IMR-90 (cell line): ENCODE results near the gene DLGAP4. TPM values are rescaled to one million over a fixed set of nuclear protein-coding genes. Genes with fewer than 3 reads are reported as not detected.

Experiments
- ATAC-seq: fragments of 200-7000 bp; cut with Tn5 transposase; 2 replicates; pipeline ENCODE4 v1.9.1; 2020; ENCODE audit warnings: low read depth, mild to moderate bottlenecking, moderate library complexity
- BruUV-seq: library from RNA; stranded (reverse); fragments of 400-500 nt; replicated peaks from 2 replicates; lab custom pipeline; 2021; lab: Mats Ljungman, UMichigan
- CTCF ChIA-PET: fragments of 300-600 bp; formaldehyde crosslinking; extraction: SDS; loops from one replicate; lab custom pipeline; 2021; ENCODE audit warnings: antibody characterized with exemption; lab: Yijun Ruan, JAX
- POLR2A ChIA-PET: fragments of 300-600 bp; sonication (Branson Sonifier 250); formaldehyde crosslinking; loops from one replicate; lab custom pipeline; 2022; ENCODE audit warnings: antibody characterized with exemption; ENCODE audit not compliant: unreplicated experiment; lab: Charles Lee
- DNase-seq: peaks from one replicate; pipeline ENCODE4 v3.0.0; 2013
- H2AFZ ChIP-seq: replicated peaks from 2 replicates; pipeline ENCODE3; 2013; ENCODE audit warnings: low read length, mild to moderate bottlenecking; ENCODE audit not compliant: poor library complexity
- H2AK5ac ChIP-seq: 2 replicates; pipeline ENCODE4 v1.6.1; 2013; ENCODE audit warnings: low read depth, low read length, inconsistent platforms
- H2AK9ac ChIP-seq: replicated peaks from 2 replicates; pipeline ENCODE3; 2013; ENCODE audit warnings: mild to moderate bottlenecking, low read depth, low read length, moderate library complexity; ENCODE audit not compliant: poor library complexity
- H2BK120ac ChIP-seq: 2 replicates; pipeline ENCODE4 v1.6.1; 2013; ENCODE audit warnings: low read depth, low read length, inconsistent platforms
- H2BK15ac ChIP-seq: 3 replicates; pipeline ENCODE4 v1.6.1; 2013; ENCODE audit warnings: low read depth, low read length, inconsistent platforms
- H2BK20ac ChIP-seq: 2 replicates; pipeline ENCODE4 v1.6.1; 2013; ENCODE audit warnings: low read depth, mild to moderate bottlenecking, inconsistent platforms, low read length, moderate library complexity
- H2BK5ac ChIP-seq: 2 replicates; pipeline ENCODE4 v1.6.1; 2013; ENCODE audit warnings: mild to moderate bottlenecking, low read depth, low read length, inconsistent platforms; ENCODE audit not compliant: poor library complexity, severe bottlenecking
- H3K14ac ChIP-seq: replicated peaks from 2 replicates; pipeline ENCODE4 v1.6.1; 2013; ENCODE audit warnings: low read depth, low read length, inconsistent platforms
- H3K18ac ChIP-seq: 2 replicates; pipeline ENCODE4 v1.6.1; 2013; ENCODE audit warnings: low read depth, low read length, control low read depth
- H3K23ac ChIP-seq: 2 replicates; pipeline ENCODE4 v1.6.1; 2013; ENCODE audit warnings: low read depth, low read length, inconsistent platforms
- H3K27ac ChIP-seq: 2 replicates; pipeline ENCODE4 v1.5.1; 2013; ENCODE audit warnings: mild to moderate bottlenecking, control low read depth, low read length; ENCODE audit not compliant: insufficient read depth
- H3K27me3 ChIP-seq: 2 replicates; pipeline ENCODE4 v1.6.1; 2013; ENCODE audit warnings: low read length; ENCODE audit not compliant: control insufficient read depth, insufficient read depth
- H3K36me3 ChIP-seq: 2 replicates; pipeline ENCODE4 v1.6.1; 2013; ENCODE audit warnings: low read length, mixed read lengths; ENCODE audit not compliant: control insufficient read depth, insufficient read depth
- H3K4ac ChIP-seq: 2 replicates; pipeline ENCODE4 v1.6.1; 2013; ENCODE audit warnings: low read depth, low read length, inconsistent platforms
- H3K4me1 ChIP-seq: 2 replicates; pipeline ENCODE4 v1.6.1; 2013; ENCODE audit warnings: low read length, mixed read lengths; ENCODE audit not compliant: control insufficient read depth, insufficient read depth
- H3K4me2 ChIP-seq: 2 replicates; pipeline ENCODE4 v1.6.1; 2013; ENCODE audit warnings: low read depth, mild to moderate bottlenecking, control low read depth, low read length, moderate library complexity
- H3K4me3 ChIP-seq: 2 replicates; pipeline ENCODE4 v1.5.1; 2013; ENCODE audit warnings: low read depth, mild to moderate bottlenecking, control low read depth, low read length, moderate library complexity; ENCODE audit not compliant: insufficient read depth
- H3K56ac ChIP-seq: 2 replicates; pipeline ENCODE4 v1.6.1; 2013; ENCODE audit warnings: low read length, inconsistent platforms; ENCODE audit not compliant: insufficient read depth; ENCODE audit errors: extremely low read depth
- H3K79me1 ChIP-seq, 2 experiments: 2 replicates each; pipeline ENCODE4 v1.6.1; 2013; ENCODE audit warnings: low read length in 2 of 2, inconsistent platforms in 1 of 2, low read depth in 1 of 2
- H3K9ac ChIP-seq: 2 replicates; pipeline ENCODE4 v1.6.1; 2013; ENCODE audit warnings: low read depth, low read length, control low read depth
- H3K9me1 ChIP-seq: 2 replicates; pipeline ENCODE4 v1.6.1; 2013; ENCODE audit warnings: low read length, inconsistent platforms; ENCODE audit not compliant: insufficient read depth
- H3K9me3 ChIP-seq: 2 replicates; pipeline ENCODE4 v1.6.1; 2013; ENCODE audit warnings: low read length; ENCODE audit not compliant: control insufficient read depth, insufficient read depth
- H4K20me1 ChIP-seq: 2 replicates; pipeline ENCODE4 v1.6.1; 2013; ENCODE audit warnings: low read length, inconsistent platforms; ENCODE audit not compliant: insufficient read depth
- H4K5ac ChIP-seq: 2 replicates; pipeline ENCODE4 v1.6.1; 2013; ENCODE audit warnings: mild to moderate bottlenecking, low read depth, low read length, control low read depth
- H4K8ac ChIP-seq, 2 experiments: 2 replicates each; pipeline ENCODE4 v1.6.1; 2013; ENCODE audit warnings: low read depth in 2 of 2, low read length in 2 of 2, control low read depth in 1 of 2, inconsistent platforms in 1 of 2
- H4K91ac ChIP-seq: 2 replicates; pipeline ENCODE4 v1.6.1; 2013; ENCODE audit warnings: low read depth, low read length, inconsistent platforms; ENCODE audit not compliant: insufficient read depth
- BHLHE40 ChIP-seq: fragments of 150-350 bp; IDR thresholded peaks from 2 replicates; pipeline ENCODE4 v1.6.1; 2016; ENCODE audit warnings: mild to moderate bottlenecking, low read depth, low read length
- CEBPB ChIP-seq: IDR thresholded peaks from 2 replicates; pipeline ENCODE4 v1.6.1; 2012; ENCODE audit warnings: low read depth, low read length, improper control_type of control experiment
- CHD1 ChIP-seq: IDR thresholded peaks from 2 replicates; pipeline ENCODE4 v1.6.1; 2012; ENCODE audit warnings: low read depth, low read length, improper control_type of control experiment
- FOS ChIP-seq: fragments of 150-350 bp; IDR thresholded peaks from 2 replicates; pipeline ENCODE4 v1.6.1; 2016; ENCODE audit warnings: low read depth, low read length
- MAFK ChIP-seq: IDR thresholded peaks from 2 replicates; pipeline ENCODE4 v1.6.1; 2012; ENCODE audit warnings: low read depth, low read length, improper control_type of control experiment
- MAZ ChIP-seq: IDR thresholded peaks from 2 replicates; pipeline ENCODE4 v1.6.1; 2012; ENCODE audit warnings: low read depth, mild to moderate bottlenecking, low read length, improper control_type of control experiment, moderate library complexity, borderline replicate concordance
- MXI1 ChIP-seq: IDR thresholded peaks from 2 replicates; pipeline ENCODE4 v1.6.1; 2012; ENCODE audit warnings: low read depth, mild to moderate bottlenecking, low read length, moderate library complexity, borderline replicate concordance
- NFE2L2 ChIP-seq: fragments of 150-350 bp; IDR thresholded peaks from 2 replicates; pipeline ENCODE4 v1.6.1; 2016; ENCODE audit warnings: low read depth, mild to moderate bottlenecking, low read length
- POLR2A ChIP-seq: IDR thresholded peaks from 2 replicates; pipeline ENCODE4 v1.6.1; 2012; ENCODE audit warnings: mild to moderate bottlenecking, low read depth, low read length
- RAD21 ChIP-seq: IDR thresholded peaks from 2 replicates; pipeline ENCODE4 v1.6.1; 2012; ENCODE audit warnings: low read length, improper control_type of control experiment
- RCOR1 ChIP-seq: IDR thresholded peaks from 2 replicates; pipeline ENCODE4 v1.6.1; 2012; ENCODE audit warnings: mild to moderate bottlenecking, low read length, improper control_type of control experiment; ENCODE audit not compliant: insufficient replicate concordance
- RFX5 ChIP-seq: IDR thresholded peaks from 2 replicates; pipeline ENCODE4 v1.8.0; 2012; ENCODE audit warnings: low read depth, mild to moderate bottlenecking, low read length, moderate library complexity
- SMC3 ChIP-seq: fragments of 150-350 bp; IDR thresholded peaks from 2 replicates; pipeline ENCODE4 v1.6.1; 2016; ENCODE audit warnings: low read depth, mild to moderate bottlenecking, antibody characterized with exemption, low read length, moderate library complexity
- WGBS, 2 experiments: methylation state at CpG; one replicate each; pipeline versions ENCODE4 v1.1.5 to v1.1.7; 2013; ENCODE audit warnings: missing lambda C conversion rate in 2 of 2; ENCODE audit not compliant: insufficient read length in 1 of 2; ENCODE audit errors: extremely low coverage in 2 of 2; 5-methylcytosine and 5-hydroxymethylcytosine counted together
- dilution Hi-C: fragments of 300-500 bp; cut with HindIII; formaldehyde crosslinking; loops from one replicate; pipeline ENCODE4 v1.14.3; 2018; ENCODE audit warnings: low sequenced_read_pairs; ENCODE audit not compliant: unreplicated experiment
- in situ Hi-C: fragments of 300-500 bp; cut with MboI; formaldehyde crosslinking; loops from 3 replicates; pipeline ENCODE4 v1.14.3; 2019; ENCODE audit warnings: low sequenced_read_pairs, inconsistent platforms, mixed read lengths
- intact Hi-C: fragments of 100-400 bp; cut with micrococcal nuclease; formaldehyde crosslinking; loops from 2 replicates; pipeline ENCODE4 v1.10.0; 2022
- polyA plus RNA-seq, 3 experiments: library from polyadenylated mRNA; depleted of rRNA; stranded (reverse); fragments of >200 nt; gene quantifications; 2 replicates each; pipeline ENCODE4 v1.2.3, GENCODE V29; 2012; ENCODE audit warnings: low replicate concordance in 1 of 3
- total RNA-seq: library from RNA; depleted of rRNA; stranded (reverse); fragments of >200 nt; gene quantifications from 2 replicates; pipeline ENCODE4 v1.2.3, GENCODE V29; 2012
- TF ChIP-seq, protein P1 (sequence below): fragments of 150-350 bp; IDR thresholded peaks from 2 replicates; pipeline ENCODE4 v1.6.1; 2017; ENCODE audit warnings: mild to moderate bottlenecking, antibody characterized with exemption, low read length, low read depth
- TF ChIP-seq, protein P2 (sequence below): conservative IDR thresholded peaks from 2 replicates; pipeline ENCODE4 v1.5.1; 2012; ENCODE audit warnings: mild to moderate bottlenecking, low read depth, low read length, improper control_type of control experiment
- TF ChIP-seq, protein P3 (sequence below): fragments of 150-350 bp; IDR thresholded peaks from 2 replicates; pipeline ENCODE4 v1.6.1; 2016; ENCODE audit warnings: low read depth, mild to moderate bottlenecking, low read length, moderate library complexity, borderline replicate concordance

Gene DLGAP4
- total and polyA plus RNA-seq, 2 of the 4 experiments (the other 2 are of a cell fraction): 32.3 to 73.2 TPM

DNA sequence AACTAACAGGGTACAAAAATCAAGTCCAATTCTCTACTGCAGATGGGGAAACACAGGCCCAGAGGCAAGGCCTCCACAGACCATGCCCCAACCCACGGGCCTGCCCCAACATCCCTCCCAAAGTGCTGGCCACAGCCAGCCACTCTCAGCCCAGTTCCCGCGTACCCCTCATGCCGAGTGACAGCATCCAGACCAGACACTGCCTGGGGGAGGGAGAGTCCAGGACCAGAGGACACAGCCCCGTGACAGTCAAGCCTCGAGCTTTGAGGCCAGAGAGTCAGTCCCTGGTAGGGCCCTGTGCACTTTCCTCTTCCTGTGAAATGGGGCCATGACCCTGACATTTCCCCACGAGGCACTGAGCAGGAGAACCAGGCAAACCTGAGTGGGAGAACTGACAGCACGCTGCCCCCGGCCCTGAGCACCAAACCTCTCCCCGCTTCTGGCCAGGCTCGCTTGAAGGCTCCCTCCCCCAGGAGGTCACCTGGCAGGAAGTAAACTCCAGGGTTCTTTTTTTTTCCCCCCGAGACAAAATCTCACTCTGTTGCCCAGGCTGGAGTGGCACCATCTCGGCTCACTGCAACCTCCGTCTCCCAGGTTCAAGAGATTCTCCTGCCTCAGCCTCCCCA lies 240.1 kb downstream of the DLGAP4 start:
- Histone ChIP-seq H3K79me1 (peaks cover 16 to 91% of the 10 kb centered on the region in 2 experiments; a peak in 3 of 4 replicates), H3K27ac (no peak overlapping the region), H4K91ac (no peak overlapping the region), H2AK5ac (no peak overlapping the region), H2AFZ (no peak overlapping the region), H3K14ac (no peak overlapping the region), H4K20me1 (peaks cover 98% of the 10 kb centered on the region), H3K9me3 (no peaks in the 10 kb centered on the region), H3K56ac (no peak overlapping the region), H3K4me1 (peaks cover 19% of the 10 kb centered on the region), H3K4me2 (no peak overlapping the region), H3K4ac (no peak overlapping the region), H3K4me3 (no peak overlapping the region), H2BK15ac (no peak overlapping the region), H3K9ac (no peak overlapping the region), H3K23ac (no peak overlapping the region), H4K8ac (no peak overlapping the region), H3K36me3 (peaks cover 51% of the 10 kb centered on the region), H3K18ac (no peak overlapping the region), H3K27me3 (no peaks in the 10 kb centered on the region), H2BK120ac (no peak overlapping the region), H4K5ac (no peak overlapping the region), H2AK9ac (peak overlapping the region; percentile 69), H2BK5ac (no peak overlapping the region), H2BK20ac (no peak overlapping the region), H3K9me1 (peaks cover 21% of the 10 kb centered on the region)
- WGBS, 2 experiments: 88% methylated on average over 4 of the region's 14 CpGs; no CpG with 5 or more reads in 1 of the 2 experiments
- intact Hi-C loops: no loop called here
- no peak for DNase-seq
- TF ChIP-seq RCOR1 (no peak), POLR2A (no peak), MAFK (no peak), NFE2L2 (no peak), FOS (no peak), SMC3 (no peak), RFX5 (no peak), CEBPB (no peak), MXI1 (no peak), RAD21 (no peak), CHD1 (no peak), BHLHE40 (no peak), MAZ (no peak)
- TF ChIP-seq, protein P1, sequence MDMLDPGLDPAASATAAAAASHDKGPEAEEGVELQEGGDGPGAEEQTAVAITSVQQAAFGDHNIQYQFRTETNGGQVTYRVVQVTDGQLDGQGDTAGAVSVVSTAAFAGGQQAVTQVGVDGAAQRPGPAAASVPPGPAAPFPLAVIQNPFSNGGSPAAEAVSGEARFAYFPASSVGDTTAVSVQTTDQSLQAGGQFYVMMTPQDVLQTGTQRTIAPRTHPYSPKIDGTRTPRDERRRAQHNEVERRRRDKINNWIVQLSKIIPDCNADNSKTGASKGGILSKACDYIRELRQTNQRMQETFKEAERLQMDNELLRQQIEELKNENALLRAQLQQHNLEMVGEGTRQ: no peak
- TF ChIP-seq, protein P2, sequence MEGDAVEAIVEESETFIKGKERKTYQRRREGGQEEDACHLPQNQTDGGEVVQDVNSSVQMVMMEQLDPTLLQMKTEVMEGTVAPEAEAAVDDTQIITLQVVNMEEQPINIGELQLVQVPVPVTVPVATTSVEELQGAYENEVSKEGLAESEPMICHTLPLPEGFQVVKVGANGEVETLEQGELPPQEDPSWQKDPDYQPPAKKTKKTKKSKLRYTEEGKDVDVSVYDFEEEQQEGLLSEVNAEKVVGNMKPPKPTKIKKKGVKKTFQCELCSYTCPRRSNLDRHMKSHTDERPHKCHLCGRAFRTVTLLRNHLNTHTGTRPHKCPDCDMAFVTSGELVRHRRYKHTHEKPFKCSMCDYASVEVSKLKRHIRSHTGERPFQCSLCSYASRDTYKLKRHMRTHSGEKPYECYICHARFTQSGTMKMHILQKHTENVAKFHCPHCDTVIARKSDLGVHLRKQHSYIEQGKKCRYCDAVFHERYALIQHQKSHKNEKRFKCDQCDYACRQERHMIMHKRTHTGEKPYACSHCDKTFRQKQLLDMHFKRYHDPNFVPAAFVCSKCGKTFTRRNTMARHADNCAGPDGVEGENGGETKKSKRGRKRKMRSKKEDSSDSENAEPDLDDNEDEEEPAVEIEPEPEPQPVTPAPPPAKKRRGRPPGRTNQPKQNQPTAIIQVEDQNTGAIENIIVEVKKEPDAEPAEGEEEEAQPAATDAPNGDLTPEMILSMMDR: no peak
- TF ChIP-seq, protein P3, sequence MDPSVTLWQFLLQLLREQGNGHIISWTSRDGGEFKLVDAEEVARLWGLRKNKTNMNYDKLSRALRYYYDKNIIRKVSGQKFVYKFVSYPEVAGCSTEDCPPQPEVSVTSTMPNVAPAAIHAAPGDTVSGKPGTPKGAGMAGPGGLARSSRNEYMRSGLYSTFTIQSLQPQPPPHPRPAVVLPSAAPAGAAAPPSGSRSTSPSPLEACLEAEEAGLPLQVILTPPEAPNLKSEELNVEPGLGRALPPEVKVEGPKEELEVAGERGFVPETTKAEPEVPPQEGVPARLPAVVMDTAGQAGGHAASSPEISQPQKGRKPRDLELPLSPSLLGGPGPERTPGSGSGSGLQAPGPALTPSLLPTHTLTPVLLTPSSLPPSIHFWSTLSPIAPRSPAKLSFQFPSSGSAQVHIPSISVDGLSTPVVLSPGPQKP: no peak
- in situ Hi-C loops: no loop called here
- dilution Hi-C loops: no loop called here
- ChIA-PET POLR2A (no interaction called here), CTCF (no interaction called here)
- no peak for ATAC-seq
- BruUV-seq: no TSS peak
